IgD-negative memory B cell (primary cell): ENCODE data around the gene KIF5C. TPM values are rescaled to one million over a fixed set of nuclear protein-coding genes. Genes with fewer than 3 reads are reported as not detected.
A peak's percentile ranks its signal among the peaks of the same experiment; 100 is the strongest.

ENCODE experiments used
- H3K27ac Mint-ChIP-seq, 3 donors: one replicate each; pipeline ENCODE4 v1.8.0; 2020 to 2022; ENCODE audit warnings: mild to moderate bottlenecking in 3 of 3, mixed read lengths in 3 of 3, moderate library complexity in 1 of 3
- H3K27me3 Mint-ChIP-seq: one replicate; pipeline ENCODE4 v1.8.0; 2021; ENCODE audit warnings: mixed read lengths
- H3K36me3 Mint-ChIP-seq: one replicate; pipeline ENCODE4 v1.8.0; 2020; ENCODE audit warnings: mild to moderate bottlenecking, mixed read lengths
- H3K4me1 Mint-ChIP-seq, 3 donors: one replicate each; pipeline ENCODE4 v1.8.0; 2020 to 2022; ENCODE audit warnings: mixed read lengths in 3 of 3, mild to moderate bottlenecking in 1 of 3
- H3K4me3 Mint-ChIP-seq, 4 donors: one replicate each; pipeline ENCODE4 v1.8.0; 2020 to 2022; ENCODE audit warnings: mild to moderate bottlenecking in 4 of 4, mixed read lengths in 4 of 4, moderate library complexity in 3 of 4
- H3K9me3 Mint-ChIP-seq, 3 donors: one replicate each; pipeline ENCODE4 v1.8.0; 2020 to 2021; ENCODE audit warnings: mixed read lengths in 3 of 3, mild to moderate bottlenecking in 1 of 3
- polyA plus RNA-seq: library from polyadenylated mRNA; unstranded; fragments of 300-500 nt; fragmentation: Illumina TruSeq; gene quantifications from one replicate; pipeline ENCODE4 v1.2.3, GENCODE V29; 2021

Gene KIF5C
- polyA plus RNA-seq, 1 donor from 2014 or later = 2.0 TPM

DNA sequence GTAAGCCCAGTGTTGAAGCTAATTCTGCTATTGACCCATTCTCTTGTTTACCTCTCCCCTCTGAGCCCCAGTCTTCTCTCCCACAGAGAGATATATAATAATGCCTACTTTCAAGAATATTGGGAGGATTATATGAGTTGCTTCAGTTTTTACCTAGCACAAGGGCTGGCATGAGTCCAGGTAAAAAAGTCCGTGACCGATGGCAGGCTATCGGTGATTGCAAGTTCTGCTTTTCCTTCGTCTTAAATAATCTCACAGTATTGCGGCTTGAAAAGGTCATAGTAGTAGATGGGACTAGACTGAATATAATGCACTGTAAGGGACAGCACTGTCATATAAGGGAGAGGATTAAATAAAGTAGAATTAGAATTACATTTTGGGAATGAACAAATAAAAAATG is 77.6 kb downstream of the KIF5C start:
- Mint-ChIP-seq H3K4me1 (peaks cover 0 to 4% (median 4%) of the 10 kb centered on the region in 3 donors), H3K27me3 (no peaks in the 10 kb centered on the region), H3K4me3 (no peak overlapping the region), H3K9me3 (no peaks in the 10 kb centered on the region), H3K27ac (no peak overlapping the region), H3K36me3 (peaks cover 2% of the 10 kb centered on the region)

- H3K4me1 Mint-ChIP-seq = peaks cover 0 to 4% (median 4%) of the 10 kb centered on the region in 3 donors
- no peak overlapping the region for H3K4me3 Mint-ChIP-seq
- H3K9me3 Mint-ChIP-seq = no peaks in the 10 kb centered on the region
- no peaks in the 10 kb centered on the region for H3K27me3 Mint-ChIP-seq
- peak overlapping the region in 1 of 3 donors; percentile 58 for H3K27ac Mint-ChIP-seq
- peaks cover 2% of the 10 kb centered on the region for H3K36me3 Mint-ChIP-seq
Measured at GRCh38 chr2:148953426-148953825, 78.4 kb downstream of the KIF5C start.

- H3K27ac Mint-ChIP-seq = no peak overlapping the region
Measured at GRCh38 chr2:148954536-148954935, 79.5 kb downstream of the KIF5C start.

GRCh38 chr2:148955798-148956197 is 80.8 kb downstream of the KIF5C start:
- Mint-ChIP-seq H3K9me3 (no peaks in the 10 kb centered on the region), H3K4me1 (no peaks in the 10 kb centered on the region), H3K27me3 (no peaks in the 10 kb centered on the region), H3K36me3 (peaks cover 2% of the 10 kb centered on the region), H3K27ac (peak overlapping the region in 1 of 3 donors; percentile 21), H3K4me3 (no peak overlapping the region)

More at GRCh38 chr2:148954536-148954935, 79.5 kb downstream of the KIF5C start:
- peaks cover 2% of the 10 kb centered on the region for H3K36me3 Mint-ChIP-seq
- no peaks in the 10 kb centered on the region for H3K27me3 Mint-ChIP-seq
- H3K4me3 Mint-ChIP-seq = no peak overlapping the region
- H3K9me3 Mint-ChIP-seq = no peaks in the 10 kb centered on the region
- H3K4me1 Mint-ChIP-seq = no peaks in the 10 kb centered on the region

- no peaks in the 10 kb centered on the region for H3K4me1 Mint-ChIP-seq
- no peaks in the 10 kb centered on the region for H3K27me3 Mint-ChIP-seq
- H3K27ac Mint-ChIP-seq = no peak overlapping the region
- no peak overlapping the region for H3K4me3 Mint-ChIP-seq
- H3K36me3 Mint-ChIP-seq = peaks cover 5% of the 10 kb centered on the region
- H3K9me3 Mint-ChIP-seq = no peaks in the 10 kb centered on the region
Measured at GRCh38 chr2:148957023-148957422, 82.0 kb downstream of the KIF5C start.

DNA sequence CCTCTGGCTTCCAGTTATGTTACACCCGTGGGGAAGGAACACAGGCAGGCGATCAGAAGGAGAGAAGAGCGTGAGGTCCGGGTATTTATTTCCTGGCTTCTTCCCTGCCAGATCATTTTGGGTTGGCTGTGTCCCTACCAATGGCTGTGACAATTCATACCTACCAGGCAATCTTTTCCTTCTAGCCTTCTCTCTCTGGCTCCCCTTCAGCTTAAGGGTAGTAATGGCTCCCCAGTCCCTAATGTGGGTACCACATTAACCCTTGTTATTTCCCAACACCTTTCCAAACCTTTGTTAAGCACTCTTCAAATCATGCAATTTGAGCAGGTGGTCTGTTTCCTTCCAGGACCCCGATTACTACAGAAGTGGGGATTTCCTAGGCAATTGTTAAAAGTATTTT is 84.7 kb downstream of the KIF5C start:
- no peaks in the 10 kb centered on the region for H3K27me3 Mint-ChIP-seq
- no peak overlapping the region for H3K27ac Mint-ChIP-seq
- no peaks in the 10 kb centered on the region for H3K4me1 Mint-ChIP-seq
- no peaks in the 10 kb centered on the region for H3K9me3 Mint-ChIP-seq
- no peak overlapping the region for H3K4me3 Mint-ChIP-seq
- H3K36me3 Mint-ChIP-seq = peaks cover 4% of the 10 kb centered on the region

DNA sequence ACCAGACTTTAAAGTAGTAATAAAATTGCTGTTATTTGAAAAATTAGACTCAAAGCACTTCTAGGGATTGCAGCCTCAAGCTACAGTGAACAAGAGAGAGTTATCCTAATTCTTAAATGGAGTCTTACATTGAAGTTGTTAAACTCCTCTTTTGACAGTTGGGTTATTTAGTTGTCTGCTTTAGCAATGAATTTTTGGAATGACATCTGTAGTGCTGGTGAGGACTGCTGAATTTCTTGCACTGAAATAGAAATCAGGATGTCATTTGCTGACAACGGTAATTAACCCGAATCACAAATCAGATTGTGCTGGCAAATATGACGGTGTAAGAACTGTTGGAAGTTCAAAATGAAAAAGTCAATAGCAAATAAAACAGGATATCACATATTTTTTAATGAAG is 85.5 kb downstream of the KIF5C start:
- no peaks in the 10 kb centered on the region for H3K27me3 Mint-ChIP-seq
- peaks cover 4% of the 10 kb centered on the region for H3K36me3 Mint-ChIP-seq
- no peaks in the 10 kb centered on the region for H3K4me1 Mint-ChIP-seq
- H3K9me3 Mint-ChIP-seq = no peaks in the 10 kb centered on the region
- H3K4me3 Mint-ChIP-seq = no peak overlapping the region
- H3K27ac Mint-ChIP-seq = no peak overlapping the region

DNA sequence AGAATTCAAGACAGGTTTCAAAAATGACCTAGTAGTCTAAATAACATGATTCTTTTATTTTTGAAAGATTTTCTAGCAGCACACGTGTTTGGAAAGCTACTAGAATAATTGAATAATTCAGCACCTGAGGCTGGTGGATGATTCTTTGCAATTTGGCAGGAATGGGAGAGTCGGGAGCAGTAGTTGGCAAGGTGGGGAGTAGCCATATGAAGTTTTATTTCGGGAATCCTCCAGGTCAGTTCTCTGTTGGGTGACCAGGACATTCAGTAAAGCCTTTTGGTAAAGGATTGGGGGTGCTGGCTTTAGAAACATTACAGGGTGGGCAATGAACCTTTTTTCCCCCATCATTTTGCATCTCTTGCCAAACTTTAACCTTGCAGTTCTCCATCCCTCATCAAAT is 88.4 kb downstream of the KIF5C start:
- Mint-ChIP-seq H3K4me1 (peaks cover 5 to 7% (median 6%) of the 10 kb centered on the region in 3 donors), H3K36me3 (peaks cover 4% of the 10 kb centered on the region), H3K27ac (no peak overlapping the region), H3K27me3 (no peaks in the 10 kb centered on the region), H3K9me3 (no peaks in the 10 kb centered on the region), H3K4me3 (no peak overlapping the region)

DNA sequence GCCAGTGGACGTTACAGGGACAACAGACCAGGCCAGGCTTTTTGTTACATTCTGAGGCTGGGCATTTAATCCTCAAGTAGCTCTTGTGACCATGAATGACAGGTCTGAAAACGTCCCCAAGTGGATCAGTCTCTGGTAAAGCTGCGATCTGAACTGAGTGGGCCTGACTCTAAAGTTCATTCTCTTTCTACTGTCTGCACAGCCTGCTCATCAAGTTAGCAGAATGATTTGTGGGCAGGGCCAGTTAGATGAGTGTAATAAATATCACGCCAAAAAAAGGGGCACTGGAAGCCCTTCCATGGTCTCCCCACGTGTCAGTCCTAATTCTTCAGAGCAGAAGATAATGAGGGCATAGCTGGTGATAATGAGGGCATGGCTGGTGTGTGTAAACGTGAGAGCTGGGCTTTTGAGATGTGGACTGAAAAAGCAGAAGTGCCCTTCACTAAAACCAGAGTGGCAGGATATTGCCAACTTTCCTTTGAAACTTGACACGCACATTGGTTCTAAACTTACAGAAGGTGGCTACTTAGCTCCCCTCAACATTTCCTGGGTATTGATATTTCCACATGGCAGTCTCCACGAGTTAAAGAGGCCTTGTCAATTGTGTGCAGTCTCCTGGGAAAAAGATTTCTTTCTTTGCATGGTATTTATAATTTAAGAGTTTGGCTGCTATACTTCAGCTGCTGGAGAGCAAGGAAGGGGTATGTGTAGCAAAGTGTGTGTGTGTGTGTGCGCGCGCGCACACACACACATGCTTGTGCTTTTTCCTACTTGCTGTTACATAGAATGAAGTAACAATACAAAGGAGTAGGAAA is 90.8 kb downstream of the KIF5C start:
- Mint-ChIP-seq H3K4me1 (peaks cover 5 to 7% (median 7%) of the 10 kb centered on the region in 3 donors), H3K27ac (no peak overlapping the region)

GRCh38 chr2:148966438-148966758 is 91.4 kb downstream of the KIF5C start:
- Mint-ChIP-seq H3K27me3 (no peaks in the 10 kb centered on the region), H3K27ac (no peak overlapping the region), H3K4me3 (no peak overlapping the region), H3K4me1 (peaks cover 5 to 10% (median 7%) of the 10 kb centered on the region in 3 donors), H3K36me3 (peaks cover 4% of the 10 kb centered on the region), H3K9me3 (no peaks in the 10 kb centered on the region)

More for the DNA sequence above, 90.8 kb downstream of the KIF5C start:
- Mint-ChIP-seq H3K36me3 (peaks cover 4% of the 10 kb centered on the region), H3K4me3 (no peak overlapping the region), H3K9me3 (no peaks in the 10 kb centered on the region), H3K27me3 (no peaks in the 10 kb centered on the region)

GRCh38 chr2:148967056-148967455 is 92.0 kb downstream of the KIF5C start:
- Mint-ChIP-seq H3K9me3 (no peaks in the 10 kb centered on the region), H3K27ac (no peak overlapping the region), H3K4me1 (peaks cover 5 to 13% (median 10%) of the 10 kb centered on the region in 3 donors), H3K27me3 (no peaks in the 10 kb centered on the region), H3K36me3 (peaks cover 2% of the 10 kb centered on the region), H3K4me3 (no peak overlapping the region)

DNA sequence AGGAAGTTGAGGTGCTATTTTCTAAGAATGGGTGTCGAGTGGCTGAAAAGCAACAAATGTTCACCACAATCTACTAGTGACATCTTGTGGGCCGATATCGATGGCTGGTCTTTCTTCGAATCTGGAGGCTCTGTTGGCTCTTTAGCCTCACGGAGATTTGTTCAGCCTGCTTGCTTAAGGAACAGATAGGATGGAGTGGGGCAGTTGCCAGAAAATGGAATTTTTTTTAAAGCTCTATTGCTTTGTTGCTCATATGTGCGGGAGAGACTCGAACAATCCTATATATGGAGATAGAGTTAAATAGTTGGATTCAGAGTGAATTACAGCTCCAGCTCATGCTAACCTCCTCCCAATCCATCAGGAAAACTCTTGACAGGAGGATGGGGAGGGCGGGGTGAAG is 92.6 kb downstream of the KIF5C start:
- H3K36me3 Mint-ChIP-seq = peaks cover 3% of the 10 kb centered on the region
- no peaks in the 10 kb centered on the region for H3K27me3 Mint-ChIP-seq
- H3K27ac Mint-ChIP-seq = no peak overlapping the region
- peaks cover 5 to 13% (median 10%) of the 10 kb centered on the region in 3 donors for H3K4me1 Mint-ChIP-seq
- H3K4me3 Mint-ChIP-seq = no peak overlapping the region
- H3K9me3 Mint-ChIP-seq = no peaks in the 10 kb centered on the region

DNA sequence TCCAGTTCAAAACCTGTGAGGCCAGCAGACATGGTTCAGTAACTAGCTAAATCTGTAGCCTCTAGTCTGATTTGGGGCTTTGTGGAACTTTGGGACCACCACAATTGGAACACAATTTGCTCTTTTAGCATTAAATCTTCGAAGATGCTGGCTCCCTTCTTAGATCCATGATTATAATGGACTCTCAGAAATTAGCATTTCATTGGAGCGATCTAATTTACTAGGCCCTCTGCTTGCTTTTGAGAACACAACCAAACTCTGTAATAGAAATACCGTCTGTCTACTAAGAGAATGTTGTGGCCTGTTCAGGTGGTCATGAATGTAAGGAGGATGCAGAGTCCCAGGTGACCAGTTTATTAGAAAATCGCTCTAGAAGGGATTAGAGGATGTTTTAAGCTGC is 93.3 kb downstream of the KIF5C start:
- H3K9me3 Mint-ChIP-seq = no peaks in the 10 kb centered on the region
- H3K27me3 Mint-ChIP-seq = no peaks in the 10 kb centered on the region
- H3K4me3 Mint-ChIP-seq = no peak overlapping the region
- H3K36me3 Mint-ChIP-seq = peaks cover 4% of the 10 kb centered on the region
- H3K4me1 Mint-ChIP-seq = peaks cover 5 to 13% (median 10%) of the 10 kb centered on the region in 3 donors
- H3K27ac Mint-ChIP-seq = no peak overlapping the region

GRCh38 chr2:148968776-148969319 is 93.8 kb downstream of the KIF5C start:
- Mint-ChIP-seq H3K27me3 (no peaks in the 10 kb centered on the region), H3K4me3 (no peak overlapping the region), H3K4me1 (peaks cover 5 to 13% (median 10%) of the 10 kb centered on the region in 3 donors), H3K9me3 (no peaks in the 10 kb centered on the region), H3K27ac (no peak overlapping the region), H3K36me3 (peaks cover 4% of the 10 kb centered on the region)

DNA sequence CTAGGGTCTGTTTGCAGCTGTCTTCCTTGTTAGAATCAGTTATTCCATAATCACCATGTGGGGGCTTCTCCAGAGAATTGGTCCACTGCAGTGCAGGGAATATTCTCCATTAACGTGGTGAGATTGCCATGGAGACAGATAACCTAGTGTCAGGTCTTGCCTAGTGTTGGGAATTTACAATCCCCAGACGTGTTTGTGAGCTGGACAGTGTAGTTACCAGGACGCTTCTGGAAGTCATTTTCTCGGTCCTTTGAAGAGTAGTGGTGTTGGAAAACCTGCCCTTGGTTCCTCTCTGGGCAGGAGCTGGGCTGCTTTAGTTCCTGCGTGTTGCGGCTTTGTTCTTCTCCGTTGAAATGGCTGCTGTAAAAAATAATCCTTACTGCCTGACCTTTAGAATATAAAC is 94.6 kb downstream of the KIF5C start:
- Mint-ChIP-seq H3K9me3 (no peaks in the 10 kb centered on the region), H3K4me1 (peaks cover 5 to 13% (median 10%) of the 10 kb centered on the region in 3 donors), H3K27me3 (no peaks in the 10 kb centered on the region), H3K27ac (no peak overlapping the region), H3K36me3 (peaks cover 4% of the 10 kb centered on the region), H3K4me3 (no peak overlapping the region)

DNA sequence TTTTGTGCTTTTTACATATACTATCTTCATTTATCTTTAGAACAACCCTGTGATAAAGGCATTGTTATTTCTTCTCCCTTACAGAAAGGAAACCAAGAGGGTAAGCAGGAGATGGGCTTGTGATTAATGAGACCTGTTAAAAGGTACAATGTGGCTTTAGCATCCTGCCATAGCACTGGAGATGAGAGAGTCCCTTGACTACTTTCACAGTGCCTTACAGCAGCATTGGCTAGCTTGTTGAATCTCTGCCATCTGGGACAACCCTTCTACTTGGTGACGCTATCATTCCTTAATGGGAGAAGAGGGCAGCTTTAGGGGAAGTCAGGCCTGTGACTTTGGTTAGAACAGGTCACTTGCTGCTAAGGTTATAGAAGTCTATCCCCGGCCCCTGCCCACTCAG is 95.4 kb downstream of the KIF5C start:
- H3K9me3 Mint-ChIP-seq = no peaks in the 10 kb centered on the region
- no peaks in the 10 kb centered on the region for H3K27me3 Mint-ChIP-seq
- H3K36me3 Mint-ChIP-seq = peaks cover 4% of the 10 kb centered on the region
- H3K4me3 Mint-ChIP-seq = no peak overlapping the region
- no peak overlapping the region for H3K27ac Mint-ChIP-seq
- H3K4me1 Mint-ChIP-seq = peaks cover 5 to 13% (median 10%) of the 10 kb centered on the region in 3 donors
